Mucosa of descending colon (tissue), 3 donors: ENCODE results near the gene SKP2. TPM values are rescaled to one million over a fixed set of nuclear protein-coding genes. Genes with fewer than 3 reads are reported as not detected.

Experiments used
- ATAC-seq: fragments of 200-7000 bp; cut with Tn5 transposase; one replicate; pipeline ENCODE4 v1.9.1; 2020; ENCODE audit warnings: mild to moderate bottlenecking, moderate library complexity
- DNase-seq, 3 donors: peaks; one replicate each; pipeline ENCODE4 v3.0.0-alpha.2; 2020
- H3K36me3 ChIP-seq: fragments of 200-600 bp; one replicate; pipeline ENCODE4 v1.8.0; 2021; ENCODE audit warnings: low read depth, mild to moderate bottlenecking
- H3K4me1 ChIP-seq: fragments of 200-600 bp; one replicate; pipeline ENCODE4 v1.8.0; 2021; ENCODE audit warnings: low read depth, mild to moderate bottlenecking
- H3K4me3 ChIP-seq: fragments of 200-600 bp; one replicate; pipeline ENCODE4 v1.8.0; 2021; ENCODE audit warnings: mild to moderate bottlenecking
- H3K9me3 ChIP-seq: fragments of 200-600 bp; one replicate; pipeline ENCODE4 v1.8.0; 2021; ENCODE audit warnings: mild to moderate bottlenecking
- CTCF ChIP-seq: fragments of 200-600 bp; IDR thresholded peaks from one replicate; pipeline ENCODE4 v1.8.0; 2022; ENCODE audit warnings: antibody characterized with exemption, mild to moderate bottlenecking
- intact Hi-C, 2 donors: fragments of 100-400 bp; cut with DNase I in 1 of 2; cut with micrococcal nuclease in 1 of 2; formaldehyde crosslinking; loops; one replicate each; pipeline versions ENCODE4 v1.11.0 to v1.11.1; 2022; cut with DNase I, micrococcal nuclease
- microRNA-seq: library from miRNA; unstranded; fragments of <30 nt; microRNA quantifications from one replicate; pipeline ENCODE4, GENCODE V29; 2019
- total RNA-seq, 3 donors: library from RNA; stranded (reverse); fragmentation: NEBNext Ultra II Directional in 2 of 3; extraction: Animal tissue kit (Norgen Biotek cat#: 25700) in 2 of 3; gene quantifications; one replicate each; pipeline versions ENCODE4 v1.2.1 to v1.2.4, GENCODE V29; 2021 to 2023
- donor health status: DM: no; HTN: no; CAD: no; lungs with moderate emphysema.
- donor health status: DM: no; HTN: no; CAD: no.
- donor health status: DM: no; HTN: yes; CAD: no.

Gene SKP2
- total RNA-seq, 3 donors from 2014 or later: 11.6 to 24.2 (median 16.5) TPM

- TF ChIP-seq CTCF: no peak
- intact Hi-C loops: no loop called here
- Histone ChIP-seq H3K36me3 (no peaks in the 10 kb centered on the region), H3K4me1 (no peaks in the 10 kb centered on the region), H3K4me3 (no peak overlapping the region), H3K9me3 (no peaks in the 10 kb centered on the region)
- no peak for DNase-seq
- no peak for ATAC-seq
Observed at GRCh38 chr5:36232533-36232932, 80.6 kb downstream of the SKP2 start.

Small RNAs within 50 kb of the gene (microRNA-seq; reads per million reads assigned to microRNA genes)
- gene MIR580: 2.1 reads per million

Other genes starting within 250 kb of the SKP2 start
- not detected for gene CAPSL, start 213.5 kb upstream of the SKP2 start, total RNA-seq
- gene UGT3A1, start 160.7 kb upstream of the SKP2 start, total RNA-seq: not detected
- under 1 TPM in 1 of 3 donors, not detected in 2; 0.47 TPM for gene UGT3A2, start 85.2 kb upstream of the SKP2 start, total RNA-seq
- 10 to 100 TPM; 14.8 to 18.0 (median 16.7) TPM for gene LMBRD2, start 224 bp upstream of the SKP2 start, total RNA-seq
- gene NADK2, start 89.8 kb downstream of the SKP2 start, total RNA-seq: 10 to 100 TPM; 24.3 to 50.3 (median 24.8) TPM
- gene RANBP3L, start 149.8 kb downstream of the SKP2 start, total RNA-seq: 1 to 10 TPM in 1 of 3 donors, under 1 TPM in 1, not detected in 1; 0.29 to 2.8 TPM